GM18868 (cell line): ENCODE measurements around the gene NT5DC3.
"Not testable (repeated sequence)": the region's sequence is repeated elsewhere in the genome, so short reads cannot be mapped to it uniquely, and the experiment has no call there.

Experiments used
- ATAC-seq: cut with Tn5 transposase; IDR thresholded peaks from one replicate; pipeline ENCODE4 v1.9.1; 2021; ENCODE audit warnings: mild to moderate bottlenecking, moderate library complexity; ENCODE audit not compliant: unreplicated experiment

NT5DC3 gene

GRCh38 chr12:103810111-103810510 lies 30.9 kb downstream of the NT5DC3 start:
- ATAC-seq, result no peak

- not testable (repeated sequence) for ATAC-seq
Observed at GRCh38 chr12:103809639-103810038, 31.4 kb downstream of the NT5DC3 start.

GRCh38 chr12:103809154-103809553 lies 31.9 kb downstream of the NT5DC3 start:
- no peak for ATAC-seq

GRCh38 chr12:103808239-103808880 lies 32.7 kb downstream of the NT5DC3 start:
- no peak for ATAC-seq

- ATAC-seq, result no peak
Observed at GRCh38 chr12:103807561-103808238, 33.3 kb downstream of the NT5DC3 start.

GRCh38 chr12:103806803-103807202 lies 34.2 kb downstream of the NT5DC3 start:
- ATAC-seq, result no peak

GRCh38 chr12:103805655-103806360 lies 35.2 kb downstream of the NT5DC3 start:
- no peak for ATAC-seq

- no peak for ATAC-seq
Observed at GRCh38 chr12:103803847-103804246, 37.2 kb downstream of the NT5DC3 start.

- ATAC-seq, result no peak
Observed at GRCh38 chr12:103802586-103802886, 38.5 kb downstream of the NT5DC3 start.

- no peak for ATAC-seq
Observed at GRCh38 chr12:103801709-103802585, 39.1 kb downstream of the NT5DC3 start.

GRCh38 chr12:103799857-103800771 lies 40.9 kb downstream of the NT5DC3 start:
- ATAC-seq, result no peak

GRCh38 chr12:103799504-103799856 lies 41.6 kb downstream of the NT5DC3 start:
- no peak for ATAC-seq

- no peak for ATAC-seq
Observed at GRCh38 chr12:103798586-103798985, 42.4 kb downstream of the NT5DC3 start.

- no peak for ATAC-seq
Observed at GRCh38 chr12:103794309-103795213, 46.5 kb downstream of the NT5DC3 start.

GRCh38 chr12:103793512-103794045 lies 47.5 kb downstream of the NT5DC3 start:
- no peak for ATAC-seq

- ATAC-seq, result no peak
Observed at GRCh38 chr12:103793046-103793445, 48.0 kb downstream of the NT5DC3 start.

GRCh38 chr12:103791350-103791920 lies 49.6 kb downstream of the NT5DC3 start:
- ATAC-seq, result no peak

GRCh38 chr12:103786201-103786600 lies 54.8 kb downstream of the NT5DC3 start:
- ATAC-seq, result no peak
